ENCODE results near the gene IFI27.

GRCh38 chr14:94123296-94123695, 12.8 kb downstream of the IFI27 start:
- TF ChIP-seq ZNF239 (tag by site-specific recombination; IDR thresholded peaks at IDR 0.05) (no peak), CTCF (tag by site-specific recombination; IDR thresholded peaks at IDR 0.05) (no peak), YY1 (tag by site-specific recombination; IDR thresholded peaks at IDR 0.05) (no peak), ZNF639 (tag by site-specific recombination; IDR thresholded peaks at IDR 0.05) (no peak), KLF1 (tag by site-specific recombination; IDR thresholded peaks at IDR 0.05) (no peak), ZBTB10 (tag by site-specific recombination; IDR thresholded peaks at IDR 0.05) (no peak), ZNF19 (tag by site-specific recombination; IDR thresholded peaks at IDR 0.05; ENCODE audit: low read depth) (no peak), ZSCAN16 (tag by site-specific recombination; IDR thresholded peaks at IDR 0.05) (no peak), ZNF449 (tag by site-specific recombination; IDR thresholded peaks at IDR 0.05) (no peak), ZNF184 (tag by site-specific recombination; IDR thresholded peaks at IDR 0.05) (no peak), ZNF776 (tag by site-specific recombination; IDR thresholded peaks at IDR 0.05; ENCODE audit: borderline replicate concordance) (no peak), ZNF274 (IDR thresholded peaks at IDR 0.05; ENCODE audit: low read length) (no peak), ZNF274 (tag by site-specific recombination; IDR thresholded peaks at IDR 0.05; ENCODE audit: borderline replicate concordance) (no peak), ZNF133 (tag by site-specific recombination; IDR thresholded peaks at IDR 0.05) (no peak)

Measured in HEK293 (cell line).